Right ventricle myocardium superior (tissue), 1 donor: ENCODE data around the gene SCO1. TPM values are rescaled to one million over a fixed set of nuclear protein-coding genes. Genes with fewer than 3 reads are reported as not detected.

Experiments
- ATAC-seq: fragments of 200-7000 bp; cut with Tn5 transposase; one replicate; pipeline ENCODE4 v1.9.1; 2020; ENCODE audit warnings: mild to moderate bottlenecking; ENCODE audit not compliant: poor library complexity
- DNase-seq: peaks from one replicate; pipeline ENCODE4 v3.0.0-alpha.2; 2020
- intact Hi-C: fragments of 100-400 bp; cut with DNase I; formaldehyde crosslinking; loops from one replicate; pipeline ENCODE4 v1.11.2; 2022
- total RNA-seq: library from RNA; stranded (reverse); fragmentation: NEBNext Ultra II Directional; extraction: Animal tissue kit (Norgen Biotek cat#: 25700); gene quantifications from one replicate; pipeline ENCODE4 v1.2.1, GENCODE V29; 2021
- donor health status: DM: no; HTN: yes; CAD: no; lungs with severe emphysema.

Gene SCO1
- total RNA-seq, 1 donor from 2014 or later: 27.6 TPM

GRCh38 chr17:10664571-10664970, 32.8 kb downstream of the SCO1 start:
- DNase-seq (no peak), ATAC-seq (no peak)
- intact Hi-C loops: no loop called here

- DNase-seq: no peak
- intact Hi-C loops: no loop called here
- no peak for ATAC-seq
Observed at GRCh38 chr17:10663231-10663630, 34.1 kb downstream of the SCO1 start.

GRCh38 chr17:10661437-10661836, 35.9 kb downstream of the SCO1 start:
- ATAC-seq (no peak), DNase-seq (no peak)
- intact Hi-C loops: no loop called here

- no peak for DNase-seq
- intact Hi-C loops: no loop called here
- ATAC-seq: no peak
Observed at GRCh38 chr17:10657879-10658278, 39.5 kb downstream of the SCO1 start.

DNA sequence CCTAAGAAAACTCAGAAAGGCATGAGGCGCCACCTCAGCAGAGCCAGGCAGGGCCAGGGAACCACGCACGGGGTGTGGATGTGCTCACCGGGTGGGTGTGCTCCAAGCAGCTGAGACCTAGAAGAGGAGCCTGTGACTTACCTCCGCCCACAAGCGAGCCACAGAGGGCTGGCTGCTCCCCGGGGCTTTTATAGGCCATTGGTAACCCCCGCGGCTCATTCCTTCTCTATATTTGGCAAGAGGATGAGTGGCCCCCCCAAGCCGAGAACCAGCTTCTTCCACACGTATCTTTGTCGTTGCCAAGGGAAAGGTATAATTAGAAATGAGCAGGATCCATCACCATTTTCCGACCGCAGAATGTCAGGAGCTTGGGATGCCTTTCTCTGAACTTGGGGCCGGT, 40.2 kb downstream of the SCO1 start, which contains the start of gene MYH3:
TSS of gene MYH3 (minus strand) at position 162 of the 400 bp plus-strand sequence. CDS start 2,245 bp downstream, outside the sequence.
- intact Hi-C loops: no loop called here
- DNase-seq (no peak), ATAC-seq (no peak)

GRCh38 chr17:10653987-10654386, 43.3 kb downstream of the SCO1 start:
- intact Hi-C loops: no loop called here
- ATAC-seq (no peak), DNase-seq (no peak)

GRCh38 chr17:10652984-10653659, 44.2 kb downstream of the SCO1 start:
- ATAC-seq (no peak), DNase-seq (peak; percentile 55)
- intact Hi-C loops: no loop called here

- intact Hi-C loops: no loop called here
- DNase-seq: no peak
- no peak for ATAC-seq
Observed at GRCh38 chr17:10651927-10652326, 45.4 kb downstream of the SCO1 start.

GRCh38 chr17:10649602-10650001, 47.7 kb downstream of the SCO1 start:
- ATAC-seq (no peak), DNase-seq (no peak)
- intact Hi-C loops: loop anchor here (10.0 kb wide), 1 partner anchor 195 kb away; no protein-coding TSS in a partner anchor

GRCh38 chr17:10648956-10649355, 48.4 kb downstream of the SCO1 start:
- no peak for ATAC-seq
- DNase-seq: no peak
- intact Hi-C loops: loop anchor here (10.0 kb wide), 1 partner anchor 196 kb away; no protein-coding TSS in a partner anchor

GRCh38 chr17:10648381-10648780, 49.0 kb downstream of the SCO1 start:
- intact Hi-C loops: loop anchor here (10.0 kb wide), 1 partner anchor 196 kb away; no protein-coding TSS in a partner anchor
- no peak for ATAC-seq

GRCh38 chr17:10646392-10646990, 50.8 kb downstream of the SCO1 start:
- intact Hi-C loops: loop anchor here (10.0 kb wide), 1 partner anchor 198 kb away; no protein-coding TSS in a partner anchor
- ATAC-seq (peak; percentile 79), DNase-seq (peak; percentile 72)

More at GRCh38 chr17:10648381-10648780, 49.0 kb downstream of the SCO1 start:
- no peak for DNase-seq

GRCh38 chr17:10640475-10640874, 56.9 kb downstream of the SCO1 start:
- ATAC-seq: no peak
- no peak for DNase-seq
- intact Hi-C loops: loop anchor here (10.0 kb wide), 1 partner anchor 204 kb away; no protein-coding TSS in a partner anchor

- ATAC-seq (no peak), DNase-seq (no peak)
- intact Hi-C loops: no loop called here
Observed at GRCh38 chr17:10638151-10638550, 59.2 kb downstream of the SCO1 start.

DNA sequence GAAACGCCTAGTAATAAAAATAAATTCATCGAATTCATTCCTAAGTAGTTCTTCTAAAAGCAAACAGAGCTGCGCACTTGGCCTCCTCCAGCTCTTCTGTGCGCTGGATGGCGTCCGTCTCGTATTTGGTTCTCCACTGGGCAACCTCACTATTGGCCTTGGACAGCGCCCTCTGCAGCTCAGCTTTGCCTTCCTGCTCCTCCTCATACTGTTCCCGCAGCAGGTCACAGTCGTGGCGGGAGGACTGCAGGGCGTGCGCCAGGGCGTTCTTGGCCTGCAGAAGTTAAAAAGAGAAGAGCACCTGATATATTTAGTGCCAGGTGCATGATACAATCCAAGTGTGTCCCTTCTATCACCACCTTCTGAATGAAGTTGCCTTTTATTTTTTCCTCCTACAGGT, 62.0 kb downstream of the SCO1 start:
- DNase-seq (no peak), ATAC-seq (no peak)
- intact Hi-C loops: no loop called here

DNA sequence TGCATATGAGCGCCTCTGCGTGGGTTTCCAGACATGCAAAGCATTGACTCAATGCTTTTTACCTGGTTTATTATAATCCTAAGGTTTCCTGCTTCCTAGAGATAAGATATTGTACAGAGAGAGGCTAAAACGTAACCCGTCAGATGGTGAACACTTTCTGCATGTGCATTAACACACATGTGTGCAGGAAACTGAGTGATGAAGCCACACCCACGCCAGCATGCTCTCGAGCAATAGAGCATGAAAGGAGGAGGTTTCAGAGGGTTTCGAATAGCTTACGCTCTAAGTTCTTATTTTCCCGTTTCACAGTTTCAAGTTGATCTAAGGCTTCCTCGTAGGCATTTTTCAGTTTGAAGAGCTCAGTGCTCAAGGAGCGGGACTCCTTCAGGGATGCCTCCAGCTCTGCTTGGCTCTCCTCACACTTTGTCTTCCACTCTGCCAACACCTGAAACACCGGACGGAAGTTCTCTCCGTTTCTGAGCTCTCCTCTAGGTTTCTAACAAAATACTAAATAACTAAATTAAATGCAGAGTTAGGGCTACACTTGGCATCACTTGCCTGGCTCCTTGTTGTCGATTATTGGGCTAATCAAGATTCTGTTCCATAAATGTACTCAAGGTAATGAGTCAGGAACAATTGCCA, 63.5 kb downstream of the SCO1 start:
- no peak for DNase-seq
- ATAC-seq: no peak
- intact Hi-C loops: no loop called here

DNA sequence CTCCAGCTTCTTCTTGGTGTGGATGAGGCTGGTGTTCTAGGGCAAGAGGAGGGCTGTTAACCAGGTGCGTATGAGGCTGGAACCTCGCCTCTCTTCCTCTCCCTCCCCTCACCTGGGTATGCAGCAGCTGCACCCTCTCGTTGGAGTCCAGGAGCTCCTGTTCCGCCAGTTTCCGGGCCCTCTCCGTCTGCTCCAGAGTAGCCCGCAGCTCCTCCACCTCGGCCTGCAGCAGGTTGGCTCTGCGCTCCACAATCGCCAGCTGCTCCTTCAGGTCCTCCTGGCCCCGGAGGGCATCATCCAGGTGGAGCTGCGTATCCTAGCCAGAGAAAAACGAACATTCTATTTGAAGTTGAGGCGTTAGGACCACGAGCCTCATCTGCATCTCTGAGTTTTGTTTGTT, 65.6 kb downstream of the SCO1 start:
- intact Hi-C loops: no loop called here
- DNase-seq: no peak
- ATAC-seq: no peak

DNA sequence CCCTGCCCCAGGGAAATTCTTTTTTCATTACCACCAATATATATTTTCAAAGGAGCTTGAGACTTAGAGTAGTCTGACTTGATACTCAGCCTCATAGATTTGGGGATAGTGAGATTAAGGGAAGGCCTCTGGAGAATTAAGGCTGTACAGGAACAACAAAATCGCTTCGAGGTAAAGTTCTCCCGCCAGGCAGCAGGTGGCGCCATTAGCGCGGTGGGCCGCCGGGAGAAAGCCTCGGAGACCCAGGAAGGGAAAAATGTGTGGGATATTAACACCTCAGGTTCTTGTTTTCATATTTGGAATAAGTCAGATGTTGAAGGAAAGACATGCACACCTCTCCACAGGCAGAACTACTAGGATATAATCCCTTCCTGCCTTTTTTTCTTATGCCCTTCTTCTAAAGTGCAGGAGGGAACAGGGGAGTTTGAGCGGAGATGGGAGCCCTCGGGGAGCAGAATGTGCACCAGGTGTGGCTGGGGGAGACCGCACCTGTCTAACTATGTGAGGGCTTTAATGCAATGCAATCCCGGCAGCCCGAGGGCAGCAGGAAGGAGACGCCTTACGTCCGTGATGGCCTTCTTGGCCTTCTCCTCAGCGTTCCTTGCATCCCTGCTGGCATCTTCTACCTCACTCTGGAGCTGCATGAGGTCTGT, 66.2 kb downstream of the SCO1 start:
- intact Hi-C loops: no loop called here
- ATAC-seq (no peak), DNase-seq (no peak)

DNA sequence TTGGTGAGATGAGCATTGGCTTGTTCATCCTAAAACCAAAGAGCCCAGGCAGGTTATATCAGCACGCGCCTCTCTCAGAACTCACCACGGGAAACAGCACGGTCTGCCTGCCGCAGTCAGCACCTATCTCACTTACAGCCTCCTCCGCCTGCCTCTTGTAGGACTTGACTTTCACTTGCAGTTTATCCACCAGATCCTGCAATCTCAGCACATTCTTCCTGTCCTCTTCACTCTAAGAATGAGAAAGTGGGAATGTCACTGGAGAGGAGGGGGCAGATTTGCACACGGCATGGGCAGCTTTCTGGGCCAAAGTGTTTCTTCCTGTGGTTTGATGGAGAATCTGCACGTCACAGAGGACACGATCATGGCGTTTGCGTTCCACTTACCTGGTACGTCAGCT, 67.6 kb downstream of the SCO1 start:
- DNase-seq: no peak
- no peak for ATAC-seq
- intact Hi-C loops: no loop called here
